ENCODE data around the gene GFAP.

Gene GFAP

DNA sequence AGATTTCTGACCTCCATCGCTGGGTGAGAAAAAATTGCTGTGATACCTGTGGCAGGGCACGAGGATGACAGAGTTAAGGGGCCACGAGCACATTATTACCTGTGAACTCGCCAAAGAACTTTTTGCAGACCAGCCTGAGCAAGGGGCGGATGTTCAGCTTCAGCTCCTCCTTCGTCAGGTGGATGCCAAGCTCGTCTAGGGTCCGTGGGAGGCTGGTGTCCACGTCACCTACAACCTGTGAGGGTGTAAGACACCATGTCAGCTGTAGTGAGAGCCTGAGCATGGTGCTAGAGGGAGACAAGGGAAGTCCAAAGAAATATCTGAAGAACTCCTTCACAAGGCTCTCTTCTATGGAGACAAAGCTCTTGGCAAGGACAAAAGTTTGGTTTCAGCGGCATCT lies 50.5 kb downstream of the GFAP start (continued):
- TF ChIP-seq, protein P1, sequence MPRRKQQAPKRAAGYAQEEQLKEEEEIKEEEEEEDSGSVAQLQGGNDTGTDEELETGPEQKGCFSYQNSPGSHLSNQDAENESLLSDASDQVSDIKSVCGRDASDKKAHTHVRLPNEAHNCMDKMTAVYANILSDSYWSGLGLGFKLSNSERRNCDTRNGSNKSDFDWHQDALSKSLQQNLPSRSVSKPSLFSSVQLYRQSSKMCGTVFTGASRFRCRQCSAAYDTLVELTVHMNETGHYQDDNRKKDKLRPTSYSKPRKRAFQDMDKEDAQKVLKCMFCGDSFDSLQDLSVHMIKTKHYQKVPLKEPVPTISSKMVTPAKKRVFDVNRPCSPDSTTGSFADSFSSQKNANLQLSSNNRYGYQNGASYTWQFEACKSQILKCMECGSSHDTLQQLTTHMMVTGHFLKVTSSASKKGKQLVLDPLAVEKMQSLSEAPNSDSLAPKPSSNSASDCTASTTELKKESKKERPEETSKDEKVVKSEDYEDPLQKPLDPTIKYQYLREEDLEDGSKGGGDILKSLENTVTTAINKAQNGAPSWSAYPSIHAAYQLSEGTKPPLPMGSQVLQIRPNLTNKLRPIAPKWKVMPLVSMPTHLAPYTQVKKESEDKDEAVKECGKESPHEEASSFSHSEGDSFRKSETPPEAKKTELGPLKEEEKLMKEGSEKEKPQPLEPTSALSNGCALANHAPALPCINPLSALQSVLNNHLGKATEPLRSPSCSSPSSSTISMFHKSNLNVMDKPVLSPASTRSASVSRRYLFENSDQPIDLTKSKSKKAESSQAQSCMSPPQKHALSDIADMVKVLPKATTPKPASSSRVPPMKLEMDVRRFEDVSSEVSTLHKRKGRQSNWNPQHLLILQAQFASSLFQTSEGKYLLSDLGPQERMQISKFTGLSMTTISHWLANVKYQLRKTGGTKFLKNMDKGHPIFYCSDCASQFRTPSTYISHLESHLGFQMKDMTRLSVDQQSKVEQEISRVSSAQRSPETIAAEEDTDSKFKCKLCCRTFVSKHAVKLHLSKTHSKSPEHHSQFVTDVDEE (CRISPR knock-in tag; IDR thresholded peaks at IDR 0.05): no peak

- no peak for ATAC-seq
- TF ChIP-seq ISL1 (CRISPR knock-in tag; IDR thresholded peaks at IDR 0.05) (no peak), CREB5 (CRISPR knock-in tag; IDR thresholded peaks at IDR 0.05; ENCODE audit: low read depth) (no peak), GLIS3 (CRISPR knock-in tag; IDR thresholded peaks at IDR 0.05) (no peak), PPARA (CRISPR knock-in tag; IDR thresholded peaks at IDR 0.05; ENCODE audit: borderline replicate concordance) (no peak), ZNF70 (CRISPR knock-in tag; IDR thresholded peaks at IDR 0.05) (no peak), SNAI2 (CRISPR knock-in tag; IDR thresholded peaks at IDR 0.05) (no peak), RARB (CRISPR knock-in tag; IDR thresholded peaks at IDR 0.05) (no peak), ESRRG (CRISPR knock-in tag; IDR thresholded peaks at IDR 0.05) (no peak), CSDC2 (CRISPR knock-in tag; IDR thresholded peaks at IDR 0.05) (no peak), OSR1 (CRISPR knock-in tag; IDR thresholded peaks at IDR 0.05) (no peak), ZNF8 (CRISPR knock-in tag; IDR thresholded peaks at IDR 0.05) (no peak), POU6F1 (CRISPR knock-in tag; IDR thresholded peaks at IDR 0.05; ENCODE audit: borderline replicate concordance, low read depth) (no peak), TOX (CRISPR knock-in tag; IDR thresholded peaks at IDR 0.05; ENCODE audit: borderline replicate concordance) (no peak), BACH2 (CRISPR knock-in tag; IDR thresholded peaks at IDR 0.05; ENCODE audit: borderline replicate concordance) (no peak), ZFP30 (CRISPR knock-in tag; IDR thresholded peaks at IDR 0.05) (no peak)
- TF ChIP-seq, protein P1 (CRISPR knock-in tag; IDR thresholded peaks at IDR 0.05): no peak
- TF ChIP-seq, protein P2, sequence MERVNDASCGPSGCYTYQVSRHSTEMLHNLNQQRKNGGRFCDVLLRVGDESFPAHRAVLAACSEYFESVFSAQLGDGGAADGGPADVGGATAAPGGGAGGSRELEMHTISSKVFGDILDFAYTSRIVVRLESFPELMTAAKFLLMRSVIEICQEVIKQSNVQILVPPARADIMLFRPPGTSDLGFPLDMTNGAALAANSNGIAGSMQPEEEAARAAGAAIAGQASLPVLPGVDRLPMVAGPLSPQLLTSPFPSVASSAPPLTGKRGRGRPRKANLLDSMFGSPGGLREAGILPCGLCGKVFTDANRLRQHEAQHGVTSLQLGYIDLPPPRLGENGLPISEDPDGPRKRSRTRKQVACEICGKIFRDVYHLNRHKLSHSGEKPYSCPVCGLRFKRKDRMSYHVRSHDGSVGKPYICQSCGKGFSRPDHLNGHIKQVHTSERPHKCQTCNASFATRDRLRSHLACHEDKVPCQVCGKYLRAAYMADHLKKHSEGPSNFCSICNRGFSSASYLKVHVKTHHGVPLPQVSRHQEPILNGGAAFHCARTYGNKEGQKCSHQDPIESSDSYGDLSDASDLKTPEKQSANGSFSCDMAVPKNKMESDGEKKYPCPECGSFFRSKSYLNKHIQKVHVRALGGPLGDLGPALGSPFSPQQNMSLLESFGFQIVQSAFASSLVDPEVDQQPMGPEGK (CRISPR knock-in tag; IDR thresholded peaks at IDR 0.05; ENCODE audit: borderline replicate concordance): no peak
Observed at GRCh38 chr17:44863061-44863918, 52.0 kb downstream of the GFAP start.

DNA sequence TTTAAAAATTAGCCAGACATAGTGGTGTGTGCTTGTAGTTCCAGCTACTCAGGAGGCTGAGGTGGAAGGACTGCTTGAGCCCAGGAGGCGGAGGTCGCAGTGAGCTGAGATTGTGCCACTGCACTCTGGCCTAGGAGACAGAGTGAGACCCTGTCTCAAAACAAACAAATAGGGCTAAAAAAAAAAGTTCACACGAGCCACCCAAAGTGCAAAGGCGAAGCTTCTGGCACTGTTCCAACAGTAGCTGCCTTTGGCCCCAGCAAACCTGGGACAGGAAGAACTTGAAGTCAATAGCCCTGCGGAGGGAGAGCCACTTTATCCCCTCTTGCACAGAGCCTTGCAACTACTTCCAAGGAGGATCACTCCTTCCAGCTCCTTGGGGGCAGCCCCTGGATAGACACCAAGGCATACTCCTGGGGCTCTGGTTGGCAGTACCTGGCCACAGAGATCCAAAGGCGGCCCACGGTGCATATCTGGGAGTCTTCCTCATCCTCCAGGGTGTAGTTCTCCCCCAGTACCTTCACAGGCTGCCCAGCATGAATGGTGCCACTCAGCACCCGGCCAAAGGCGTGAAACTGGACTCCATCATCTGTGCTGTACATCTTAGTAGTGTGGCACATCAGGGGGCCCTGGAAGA lies 52.9 kb downstream of the GFAP start:
- ATAC-seq: no peak
- TF ChIP-seq, protein P3, sequence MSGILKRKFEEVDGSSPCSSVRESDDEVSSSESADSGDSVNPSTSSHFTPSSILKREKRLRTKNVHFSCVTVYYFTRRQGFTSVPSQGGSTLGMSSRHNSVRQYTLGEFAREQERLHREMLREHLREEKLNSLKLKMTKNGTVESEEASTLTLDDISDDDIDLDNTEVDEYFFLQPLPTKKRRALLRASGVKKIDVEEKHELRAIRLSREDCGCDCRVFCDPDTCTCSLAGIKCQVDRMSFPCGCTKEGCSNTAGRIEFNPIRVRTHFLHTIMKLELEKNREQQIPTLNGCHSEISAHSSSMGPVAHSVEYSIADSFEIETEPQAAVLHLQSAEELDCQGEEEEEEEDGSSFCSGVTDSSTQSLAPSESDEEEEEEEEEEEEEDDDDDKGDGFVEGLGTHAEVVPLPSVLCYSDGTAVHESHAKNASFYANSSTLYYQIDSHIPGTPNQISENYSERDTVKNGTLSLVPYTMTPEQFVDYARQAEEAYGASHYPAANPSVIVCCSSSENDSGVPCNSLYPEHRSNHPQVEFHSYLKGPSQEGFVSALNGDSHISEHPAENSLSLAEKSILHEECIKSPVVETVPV (CRISPR knock-in tag; IDR thresholded peaks at IDR 0.05): no peak
- TF ChIP-seq POU6F1 (CRISPR knock-in tag; IDR thresholded peaks at IDR 0.05; ENCODE audit: borderline replicate concordance, low read depth): no peak
- TF ChIP-seq, protein P2 (CRISPR knock-in tag; IDR thresholded peaks at IDR 0.05; ENCODE audit: borderline replicate concordance): no peak
